ENCODE measurements around the gene STUM. TPM values are rescaled to one million over a fixed set of nuclear protein-coding genes. Genes with fewer than 3 reads are reported as not detected.

STUM gene
- total and polyA plus RNA-seq, 12 donors, result 0.13 to 0.44 (median 0.24) TPM; not detected in 1

- no peak for DNase-seq
Observed at GRCh38 chr1:226599636-226600238, 51.2 kb downstream of the STUM start.

DNA sequence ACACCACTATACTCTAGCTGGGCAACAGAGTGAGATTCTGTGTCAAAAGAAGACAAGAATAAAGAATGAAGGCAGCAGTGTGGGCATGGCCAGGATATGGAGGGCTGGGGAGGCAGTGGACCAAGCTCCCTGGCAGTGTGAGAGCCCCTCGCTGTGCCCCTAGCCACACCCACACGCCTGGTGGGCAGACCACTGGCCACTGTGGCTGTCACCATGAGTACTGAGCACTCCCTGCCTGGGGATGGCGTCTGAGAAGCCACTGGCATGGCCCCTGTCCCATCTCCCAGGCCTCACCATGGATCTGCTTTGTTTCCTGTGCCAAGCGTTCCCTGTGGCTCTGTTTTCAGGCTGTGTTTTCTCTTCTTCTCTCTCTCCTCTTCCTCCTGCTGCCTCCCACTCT lies 51.7 kb downstream of the STUM start:
- no peaks in the 10 kb centered on the region for H3K27me3 ChIP-seq
- no peak for TF ChIP-seq POLR2A (IDR thresholded peaks at IDR 0.05)
- TF ChIP-seq, protein P1, sequence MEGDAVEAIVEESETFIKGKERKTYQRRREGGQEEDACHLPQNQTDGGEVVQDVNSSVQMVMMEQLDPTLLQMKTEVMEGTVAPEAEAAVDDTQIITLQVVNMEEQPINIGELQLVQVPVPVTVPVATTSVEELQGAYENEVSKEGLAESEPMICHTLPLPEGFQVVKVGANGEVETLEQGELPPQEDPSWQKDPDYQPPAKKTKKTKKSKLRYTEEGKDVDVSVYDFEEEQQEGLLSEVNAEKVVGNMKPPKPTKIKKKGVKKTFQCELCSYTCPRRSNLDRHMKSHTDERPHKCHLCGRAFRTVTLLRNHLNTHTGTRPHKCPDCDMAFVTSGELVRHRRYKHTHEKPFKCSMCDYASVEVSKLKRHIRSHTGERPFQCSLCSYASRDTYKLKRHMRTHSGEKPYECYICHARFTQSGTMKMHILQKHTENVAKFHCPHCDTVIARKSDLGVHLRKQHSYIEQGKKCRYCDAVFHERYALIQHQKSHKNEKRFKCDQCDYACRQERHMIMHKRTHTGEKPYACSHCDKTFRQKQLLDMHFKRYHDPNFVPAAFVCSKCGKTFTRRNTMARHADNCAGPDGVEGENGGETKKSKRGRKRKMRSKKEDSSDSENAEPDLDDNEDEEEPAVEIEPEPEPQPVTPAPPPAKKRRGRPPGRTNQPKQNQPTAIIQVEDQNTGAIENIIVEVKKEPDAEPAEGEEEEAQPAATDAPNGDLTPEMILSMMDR (IDR thresholded peaks at IDR 0.05), result no peak
- H3K36me3 ChIP-seq (replicated peaks in 1 of 2), result no peaks in the 10 kb centered on the region
- intact Hi-C loops (cut with DNase I), result loop anchor here in 1 of 2 donors (10.0 kb wide), 1 partner anchor 175 kb away; no protein-coding TSS in a partner anchor
- H3K4me3 ChIP-seq, result no peak overlapping the region
- no peaks in the 10 kb centered on the region for H3K9me3 ChIP-seq (replicated peaks in 1 of 3)
- no peak overlapping the region for H3K27ac ChIP-seq
- no peaks in the 10 kb centered on the region for H3K4me1 ChIP-seq (replicated peaks in 1 of 2)
- 80 to 90% (median 84%) methylated on average over 4 of the region's 4 CpGs for WGBS, 4 donors
- no peak for DNase-seq

More at GRCh38 chr1:226599636-226600238, 51.2 kb downstream of the STUM start:
- Histone ChIP-seq H3K27me3 (no peaks in the 10 kb centered on the region), H3K9me3 (replicated peaks in 1 of 3) (no peaks in the 10 kb centered on the region), H3K4me3 (no peak overlapping the region), H3K27ac (no peak overlapping the region), H3K4me1 (replicated peaks in 1 of 2) (no peaks in the 10 kb centered on the region), H3K36me3 (replicated peaks in 1 of 2) (no peaks in the 10 kb centered on the region)
- intact Hi-C loops (cut with DNase I), result loop anchor here in 1 of 2 donors (10.0 kb wide), 1 partner anchor 175 kb away; no protein-coding TSS in a partner anchor
- TF ChIP-seq, protein P1 (IDR thresholded peaks at IDR 0.05), result no peak
- no peak for TF ChIP-seq POLR2A (IDR thresholded peaks at IDR 0.05)

DNA sequence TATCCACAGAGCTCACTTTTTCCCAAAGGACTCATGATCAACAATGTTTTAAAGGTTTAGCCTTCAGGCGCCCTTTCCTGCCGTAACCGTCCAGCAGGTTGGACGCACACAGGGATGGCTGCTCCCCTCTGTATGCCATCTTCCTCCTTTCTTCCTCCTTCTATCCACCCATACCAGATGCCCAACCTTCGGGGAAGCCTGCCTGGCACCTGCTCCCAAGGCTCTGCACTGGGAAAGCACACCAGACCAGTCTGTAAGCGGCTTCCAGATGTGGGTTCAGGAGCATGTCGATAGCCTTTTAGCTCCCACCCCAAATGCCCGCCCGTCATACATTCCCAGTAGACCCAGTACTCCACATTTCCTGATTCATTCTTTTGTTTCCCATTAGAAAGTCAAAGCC lies 52.9 kb downstream of the STUM start:
- Histone ChIP-seq H3K27me3 (no peaks in the 10 kb centered on the region), H3K4me3 (no peak overlapping the region), H3K27ac (no peak overlapping the region), H3K36me3 (replicated peaks in 1 of 2) (no peaks in the 10 kb centered on the region), H3K4me1 (replicated peaks in 1 of 2) (no peaks in the 10 kb centered on the region), H3K9me3 (replicated peaks in 1 of 3) (no peaks in the 10 kb centered on the region)
- intact Hi-C loops (cut with DNase I), result loop anchor here in 1 of 2 donors (10.0 kb wide), 1 partner anchor 177 kb away; no protein-coding TSS in a partner anchor
- TF ChIP-seq, protein P1 (IDR thresholded peaks at IDR 0.05), result no peak
- no peak for TF ChIP-seq POLR2A (IDR thresholded peaks at IDR 0.05)
- DNase-seq, result no peak
- WGBS, 4 donors, result 89 to 97% (median 93%) methylated on average over 9 of the region's 9 CpGs

- peak in 1 of 7 donors; percentile 11 for DNase-seq
- no peak for TF ChIP-seq POLR2A (IDR thresholded peaks at IDR 0.05)
- TF ChIP-seq, protein P1 (IDR thresholded peaks at IDR 0.05), result no peak
- WGBS, 4 donors, result 77 to 83% (median 81%) methylated on average over 16 to 24 of the region's 24 CpGs
- Histone ChIP-seq H3K4me3 (no peak overlapping the region), H3K36me3 (replicated peaks in 1 of 2) (no peaks in the 10 kb centered on the region), H3K4me1 (replicated peaks in 1 of 2) (no peaks in the 10 kb centered on the region), H3K27me3 (no peaks in the 10 kb centered on the region), H3K9me3 (replicated peaks in 1 of 3) (no peaks in the 10 kb centered on the region), H3K27ac (peak overlapping the region in 3 of 5 donors; percentile 1 to 84 (median 42))
- intact Hi-C loops (cut with DNase I), result loop anchor here in 1 of 2 donors (10.0 kb wide), 1 partner anchor 178 kb away; no protein-coding TSS in a partner anchor
Observed at GRCh38 chr1:226602186-226603021, 53.8 kb downstream of the STUM start.

Data from adrenal gland (tissue), 12 donors.